ENCODE data around the gene INO80E.
"Not testable (repeated sequence)": the region's sequence is repeated elsewhere in the genome, so short reads cannot be mapped to it uniquely, and the experiment has no call there.

Gene INO80E, protein sequence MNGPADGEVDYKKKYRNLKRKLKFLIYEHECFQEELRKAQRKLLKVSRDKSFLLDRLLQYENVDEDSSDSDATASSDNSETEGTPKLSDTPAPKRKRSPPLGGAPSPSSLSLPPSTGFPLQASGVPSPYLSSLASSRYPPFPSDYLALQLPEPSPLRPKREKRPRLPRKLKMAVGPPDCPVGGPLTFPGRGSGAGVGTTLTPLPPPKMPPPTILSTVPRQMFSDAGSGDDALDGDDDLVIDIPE

DNA sequence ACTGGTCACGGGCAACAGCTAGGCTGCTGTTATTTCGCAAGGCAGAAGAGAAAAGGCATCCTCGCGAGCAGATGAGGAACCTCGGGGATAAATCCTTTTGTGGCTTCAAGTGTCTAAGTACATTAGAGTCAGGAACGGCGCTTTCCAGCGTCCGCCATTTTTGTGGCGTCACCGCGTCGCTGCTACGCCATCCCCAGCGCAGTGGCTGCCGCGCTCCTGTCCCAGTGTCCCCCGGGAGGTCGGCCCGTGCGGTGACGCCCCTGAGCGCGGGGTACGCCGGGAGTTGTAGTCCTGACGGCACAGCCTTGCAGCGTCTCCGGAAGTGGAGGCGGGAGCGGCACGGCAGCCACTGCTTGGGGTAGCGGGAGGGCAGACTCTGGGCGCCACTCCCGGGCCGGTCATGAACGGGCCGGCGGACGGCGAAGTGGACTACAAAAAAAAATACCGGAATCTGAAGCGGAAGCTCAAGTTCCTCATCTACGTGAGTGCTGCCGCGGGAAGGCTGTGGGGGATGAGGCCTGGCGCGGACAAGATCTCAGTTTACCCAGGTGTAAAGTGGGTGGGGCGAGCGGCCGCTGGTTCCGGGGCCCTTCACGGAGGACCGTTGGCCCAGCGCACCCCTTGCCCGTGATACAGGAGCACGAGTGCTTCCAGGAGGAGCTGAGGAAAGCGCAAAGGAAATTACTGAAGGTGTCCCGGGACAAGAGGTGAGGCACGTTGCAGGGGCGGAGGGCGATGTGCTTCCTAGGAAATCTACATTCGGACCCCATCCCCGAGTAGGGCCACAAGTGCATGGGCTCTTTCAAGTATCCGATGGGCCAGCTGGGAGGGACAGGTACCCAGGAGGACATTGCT, at the start of gene INO80E:
TSS of gene INO80E (plus strand) at position 331 of the 855 bp plus-strand sequence. CDS start at position 401, 70 bp downstream.
- peak; percentile 94 for FAIRE-seq

DNA sequence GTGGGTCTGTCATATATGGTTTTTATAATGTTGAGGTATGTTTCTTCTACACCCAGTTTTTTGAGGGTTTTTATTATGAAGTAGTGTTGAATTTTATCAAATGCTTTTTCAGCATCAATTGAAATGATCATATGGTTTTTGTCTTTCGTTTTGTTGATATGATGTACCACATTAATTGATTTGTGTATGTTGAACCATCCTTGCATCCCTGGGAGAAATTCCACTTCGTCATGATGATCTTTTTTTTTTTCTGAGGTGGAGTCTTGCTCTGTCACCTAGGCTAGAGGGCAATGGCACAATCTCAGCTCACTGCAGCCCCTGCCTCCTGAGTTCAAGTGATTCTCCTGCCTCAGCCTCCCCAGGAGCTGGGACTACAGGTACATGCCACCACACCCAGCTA, 48.1 kb upstream of the INO80E start:
- FAIRE-seq, result no peak

DNA sequence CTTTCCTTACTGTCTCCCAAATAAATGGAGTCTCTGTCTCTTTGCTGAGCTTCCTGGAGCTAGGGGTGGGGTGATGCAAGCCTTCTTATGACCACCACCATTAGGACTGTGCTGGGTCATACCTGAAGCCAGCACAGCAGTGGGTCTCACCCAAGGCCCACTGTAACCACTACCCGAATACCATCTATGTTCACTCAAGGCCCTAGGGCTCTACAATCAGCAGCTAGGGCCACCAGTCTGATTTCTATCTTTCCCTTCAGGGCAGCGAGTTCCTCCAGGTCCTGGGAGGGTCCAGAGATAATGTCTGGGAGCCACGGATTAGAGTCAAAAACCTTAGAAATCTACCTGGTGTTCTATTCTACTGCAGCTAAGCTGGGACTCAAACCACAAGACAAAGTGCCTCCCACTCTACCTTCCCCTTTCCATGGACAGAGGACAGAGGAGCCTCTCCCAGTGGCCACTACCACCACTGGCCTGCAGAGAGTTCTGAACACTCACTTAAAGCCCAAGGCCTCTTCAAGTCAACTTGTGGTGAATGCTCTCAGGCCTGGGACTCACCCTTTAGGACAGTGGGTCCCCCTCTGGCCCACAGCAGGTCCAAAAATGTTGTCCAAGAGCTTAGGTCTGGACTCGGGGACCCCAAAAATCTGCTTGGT, 45.1 kb upstream of the INO80E start:
- FAIRE-seq, result no peak

DNA sequence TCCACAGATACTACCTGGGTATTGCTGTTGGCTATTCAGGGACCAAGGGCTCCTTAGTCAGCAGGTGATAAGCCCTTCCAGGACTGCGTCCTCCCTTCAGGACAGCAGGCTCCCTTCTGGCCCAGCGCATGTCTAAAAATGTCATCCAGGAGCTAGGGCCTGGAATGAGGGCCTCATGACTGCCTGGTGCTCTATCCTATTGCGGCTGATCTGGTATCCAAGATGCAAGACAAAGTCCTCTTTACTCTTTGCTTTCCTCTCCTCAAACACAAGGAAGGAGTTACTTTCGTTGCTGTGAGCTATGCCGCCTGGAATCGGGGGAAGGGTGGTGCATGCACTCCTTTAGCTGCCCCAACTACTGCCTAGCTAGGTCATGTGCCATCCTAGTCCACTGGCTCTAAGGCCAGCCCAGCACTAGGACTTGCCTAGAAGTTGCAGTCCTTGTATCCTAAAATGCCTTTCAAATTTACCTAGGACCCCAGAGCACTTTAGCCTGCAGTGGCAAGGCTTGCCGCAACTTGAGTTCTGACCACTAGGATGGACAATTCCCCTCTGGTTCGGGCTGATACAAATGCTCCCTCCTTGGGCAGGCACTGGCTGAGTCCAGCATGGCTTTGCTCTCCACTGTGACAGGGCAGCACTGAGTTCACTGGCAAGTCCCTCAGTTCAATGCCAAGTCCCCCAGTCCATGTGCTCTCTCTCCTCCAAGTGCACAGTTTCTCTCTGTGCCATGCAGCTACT, 44.2 kb upstream of the INO80E start:
- no peak for FAIRE-seq

DNA sequence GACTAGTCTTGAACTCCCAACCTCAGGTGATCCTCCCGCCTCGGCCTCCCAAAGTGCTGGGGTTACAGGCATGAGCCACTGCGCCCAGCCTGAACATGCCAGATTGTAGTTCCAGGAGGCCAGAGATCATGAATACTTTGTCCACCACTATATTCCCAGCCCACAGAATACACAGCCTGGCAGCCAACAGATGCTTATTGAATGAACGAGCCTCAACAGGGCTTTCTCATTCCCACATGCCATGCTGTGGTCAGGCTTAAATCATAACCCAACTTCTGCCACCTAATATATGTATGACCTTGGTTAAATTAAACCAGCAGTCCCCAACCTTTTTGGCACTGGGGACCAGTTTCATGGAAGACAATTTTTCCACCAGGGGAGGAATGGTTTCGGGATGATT, 37.3 kb upstream of the INO80E start:
- no peak for FAIRE-seq

DNA sequence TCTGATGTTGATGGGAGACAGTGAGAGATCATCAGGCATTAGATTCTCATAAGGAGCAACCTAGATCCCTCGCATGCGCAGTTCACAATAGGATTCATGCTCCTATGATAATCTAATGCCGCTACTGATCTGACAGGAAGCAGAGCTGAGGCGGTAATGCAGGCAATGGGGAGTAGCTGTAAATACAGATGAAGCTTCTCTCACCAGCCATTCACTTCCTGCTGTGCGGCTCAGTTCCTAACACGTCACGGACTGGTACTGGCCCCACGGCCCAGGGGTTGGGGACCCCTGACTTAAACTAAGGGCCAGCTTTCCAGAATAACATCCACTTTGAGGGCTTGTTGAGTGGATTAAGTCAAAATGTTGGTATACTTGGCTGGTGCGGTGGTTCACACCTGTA, 36.7 kb upstream of the INO80E start:
- FAIRE-seq, result no peak

DNA sequence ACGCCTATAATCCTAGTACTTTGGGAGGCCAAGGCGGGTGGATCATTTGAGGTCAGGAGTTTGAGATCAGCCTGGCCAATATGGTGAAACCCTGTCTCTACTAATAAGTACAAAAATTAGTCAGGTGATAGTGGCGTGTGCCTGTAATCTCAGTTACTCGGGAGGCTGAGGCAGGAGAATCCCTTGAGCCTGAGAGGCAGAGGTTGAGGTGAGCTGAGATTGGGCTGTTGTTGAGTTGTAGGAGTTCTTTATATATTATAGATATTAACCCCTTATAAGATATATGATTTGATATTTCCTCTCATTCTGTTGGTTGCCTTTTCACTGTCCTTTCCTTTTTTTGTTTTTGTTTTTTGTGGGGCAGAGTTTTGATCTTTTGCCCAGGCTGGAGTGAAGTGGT, 36.2 kb upstream of the INO80E start:
- FAIRE-seq, result not testable (repeated sequence)

DNA sequence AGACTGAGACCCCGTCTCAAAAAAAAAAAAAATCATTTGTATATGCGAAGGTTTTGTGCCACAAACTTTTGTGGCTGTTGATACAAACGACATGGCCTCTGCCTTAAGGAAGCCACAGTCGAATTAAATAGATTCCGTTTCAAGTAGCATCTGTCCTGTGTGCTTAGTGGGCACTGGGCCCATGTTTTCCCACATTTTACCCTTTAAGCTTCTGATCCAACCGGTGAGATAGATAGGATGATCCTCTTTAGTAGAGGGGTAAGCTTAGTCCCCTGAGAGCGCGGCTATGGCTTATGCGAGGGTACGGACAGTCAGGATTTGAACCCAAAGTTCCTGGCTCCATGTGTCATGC, 34.9 kb upstream of the INO80E start:
- FAIRE-seq, result no peak

DNA sequence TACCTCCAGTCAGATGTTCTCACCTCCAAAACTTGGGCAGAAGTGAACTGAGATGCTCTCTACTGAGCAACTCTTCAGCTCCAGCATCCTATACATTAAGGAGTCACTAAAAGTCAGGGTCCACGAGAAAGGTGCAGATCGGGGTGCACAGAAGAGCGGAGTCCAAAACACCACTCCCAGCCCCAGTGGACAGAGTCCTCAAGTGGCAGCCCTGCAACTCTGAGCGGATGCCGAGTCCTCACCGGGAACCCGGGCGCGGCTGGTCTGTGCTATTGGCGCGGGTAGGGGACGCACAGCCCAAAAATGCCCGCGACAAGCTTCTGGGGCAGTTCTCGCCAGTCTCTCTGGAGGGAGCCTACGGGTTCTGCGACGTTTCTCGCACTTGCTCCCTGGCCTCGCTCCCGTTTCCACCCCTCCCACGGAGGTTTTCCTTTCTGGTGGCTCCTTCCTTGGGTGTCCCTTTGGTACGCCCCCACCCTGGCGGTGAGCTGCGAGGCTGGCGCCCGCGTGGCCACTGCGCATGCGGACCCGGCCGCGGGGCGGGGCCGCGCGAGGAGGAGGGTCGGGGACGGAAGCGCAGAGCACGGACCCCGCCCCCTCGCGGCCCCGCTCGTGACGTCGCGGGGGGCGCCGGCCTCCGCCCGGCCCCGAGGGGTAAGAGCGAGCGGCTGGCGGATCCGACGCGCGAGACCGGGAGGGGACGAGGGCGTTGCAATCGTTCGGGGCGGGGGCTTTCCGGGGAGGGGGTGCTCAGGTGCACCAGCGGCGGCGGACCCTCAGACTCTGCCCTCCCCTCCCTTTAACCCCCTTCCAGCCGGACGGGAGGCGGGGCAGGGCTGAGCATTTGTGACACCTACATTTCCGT, 34.3 kb upstream of the INO80E start, which contains the start of gene TMEM219:
TSS of gene TMEM219 (plus strand) at position 601 of the 865 bp plus-strand sequence. CDS start 1,065 bp downstream, outside the sequence.
- no peak for FAIRE-seq

DNA sequence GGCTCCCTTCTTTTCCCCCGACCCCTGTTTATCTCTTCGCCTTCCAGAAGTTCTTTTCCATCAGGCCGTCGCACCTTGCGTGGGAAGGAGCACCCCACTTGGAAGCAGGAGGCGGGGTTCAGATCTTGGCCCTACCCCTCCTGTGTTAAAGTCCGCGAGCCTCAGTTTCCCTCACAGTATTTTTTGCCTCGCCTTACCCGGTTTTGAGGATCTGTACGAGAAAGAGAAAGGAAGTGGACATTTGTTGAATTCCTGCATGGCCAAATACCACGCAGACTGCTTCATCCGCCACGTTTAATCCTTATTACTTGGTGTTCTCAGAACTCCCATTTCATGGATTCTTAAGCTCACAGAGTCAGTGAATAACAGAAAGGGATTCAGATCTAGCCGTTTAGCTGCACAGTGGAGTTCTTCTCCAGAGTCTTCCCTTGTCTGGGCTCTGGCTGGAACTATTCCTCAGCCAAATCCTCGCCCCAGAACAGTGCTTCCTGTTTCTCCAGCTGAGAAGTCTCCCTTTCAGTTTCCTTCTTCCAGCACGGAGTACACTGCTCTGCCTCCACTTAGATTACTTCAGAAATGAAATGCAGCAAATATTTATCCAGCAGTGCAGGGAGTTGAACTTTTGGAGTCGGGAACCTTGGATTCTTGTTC, 33.6 kb upstream of the INO80E start:
- no peak for FAIRE-seq

DNA sequence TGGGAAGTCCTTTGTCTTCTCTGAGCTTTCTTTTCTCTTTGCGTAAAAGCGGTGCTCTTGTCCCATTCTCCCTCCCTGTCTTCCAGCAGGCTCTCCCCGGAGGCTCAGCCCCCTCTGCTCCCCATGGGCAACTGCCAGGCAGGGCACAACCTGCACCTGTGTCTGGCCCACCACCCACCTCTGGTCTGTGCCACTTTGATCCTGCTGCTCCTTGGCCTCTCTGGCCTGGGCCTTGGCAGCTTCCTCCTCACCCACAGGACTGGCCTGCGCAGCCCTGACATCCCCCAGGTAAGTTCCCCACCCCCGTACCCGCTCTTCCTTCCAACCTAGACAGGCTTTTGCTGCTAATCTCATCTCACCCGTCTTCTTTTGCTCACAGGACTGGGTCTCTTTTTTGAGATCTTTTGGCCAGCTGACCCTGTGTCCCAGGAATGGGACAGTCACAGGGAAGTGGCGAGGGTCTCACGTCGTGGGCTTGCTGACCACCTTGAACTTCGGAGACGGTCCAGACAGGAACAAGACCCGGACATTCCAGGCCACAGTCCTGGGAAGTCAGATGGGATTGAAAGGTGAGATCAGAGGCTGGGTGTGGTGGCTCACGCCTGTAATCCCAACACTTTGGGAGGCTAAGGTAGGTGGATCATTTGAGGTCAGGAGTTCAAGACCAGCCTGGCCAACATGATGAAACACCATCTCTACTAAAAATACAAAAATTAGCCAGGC, 32.9 kb upstream of the INO80E start:
- FAIRE-seq, result no peak

DNA sequence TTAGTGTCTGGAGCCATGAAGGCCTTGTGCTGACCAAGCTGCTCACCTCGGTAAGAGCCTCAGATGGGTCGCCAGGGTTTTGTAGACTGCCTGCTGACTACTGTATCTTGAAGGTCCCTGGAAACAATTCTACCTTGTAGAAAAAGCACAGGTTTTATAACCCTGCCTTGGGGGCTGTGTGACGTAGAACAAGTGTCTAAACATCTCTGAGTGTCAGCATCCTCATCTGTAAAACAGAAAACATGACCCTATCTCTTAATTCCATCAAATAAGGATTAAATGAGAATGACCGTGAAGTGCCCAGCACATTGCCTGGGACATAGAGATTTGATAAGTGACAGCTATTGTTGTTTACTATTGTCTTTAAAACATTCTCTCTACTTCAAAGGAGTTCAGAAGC, 27.8 kb upstream of the INO80E start:
- FAIRE-seq, result no peak

DNA sequence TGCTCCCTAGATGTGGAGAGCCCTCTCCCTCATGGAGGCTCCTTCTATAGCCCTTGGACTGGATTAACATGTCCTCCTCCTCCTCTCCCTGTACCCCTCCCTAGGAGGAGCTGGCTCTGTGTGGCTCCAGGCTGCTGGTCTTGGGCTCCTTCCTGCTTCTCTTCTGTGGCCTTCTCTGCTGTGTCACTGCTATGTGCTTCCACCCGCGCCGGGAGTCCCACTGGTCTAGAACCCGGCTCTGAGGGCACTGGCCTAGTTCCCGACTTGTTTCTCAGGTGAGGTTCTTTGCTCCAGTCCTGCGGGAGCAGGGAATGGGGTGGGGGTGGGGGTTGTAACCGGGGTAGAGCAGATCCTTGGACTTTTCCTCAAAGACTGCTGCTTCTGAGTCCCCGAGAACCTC, 24.7 kb upstream of the INO80E start:
- FAIRE-seq, result no peak

DNA sequence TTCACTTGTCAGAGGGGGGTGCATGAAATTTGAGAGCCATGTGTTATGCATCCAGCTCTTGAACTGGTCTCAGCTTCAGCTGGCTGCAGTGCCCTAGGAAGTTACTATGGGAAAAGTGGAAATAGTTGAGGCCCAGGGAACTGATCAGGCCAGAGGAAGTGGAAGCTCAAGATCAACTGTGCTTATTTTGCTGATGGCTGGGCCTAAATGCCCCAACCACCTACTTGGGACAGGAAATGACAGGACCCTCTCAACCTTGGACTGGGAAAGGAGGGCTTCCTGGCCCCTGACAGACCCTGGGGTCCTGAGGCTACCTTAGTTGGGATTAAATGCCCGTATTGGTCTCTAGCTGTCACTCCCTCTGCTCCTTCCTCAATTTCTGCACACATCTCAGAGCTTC, 23.5 kb upstream of the INO80E start:
- FAIRE-seq, result no peak

DNA sequence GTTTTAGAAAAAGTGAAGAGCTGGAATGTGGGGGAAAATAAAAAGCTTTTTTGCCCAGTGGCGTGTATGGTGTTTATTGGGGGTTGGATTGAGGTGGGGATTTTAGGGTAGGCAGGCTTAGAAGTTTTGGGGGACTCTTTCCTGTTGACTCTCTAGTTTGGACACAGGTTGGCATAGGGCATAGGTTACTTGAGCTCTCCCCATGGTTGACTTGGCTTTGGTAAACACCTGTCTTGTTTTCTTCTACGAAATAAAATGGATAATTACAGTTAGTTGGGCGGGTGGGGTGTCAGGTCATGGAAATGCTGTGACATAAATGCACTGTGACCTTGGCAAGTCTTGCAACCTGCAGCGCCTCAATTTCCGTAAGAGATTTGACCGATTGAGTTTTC, 23.1 kb upstream of the INO80E start:
- FAIRE-seq, result no peak

DNA sequence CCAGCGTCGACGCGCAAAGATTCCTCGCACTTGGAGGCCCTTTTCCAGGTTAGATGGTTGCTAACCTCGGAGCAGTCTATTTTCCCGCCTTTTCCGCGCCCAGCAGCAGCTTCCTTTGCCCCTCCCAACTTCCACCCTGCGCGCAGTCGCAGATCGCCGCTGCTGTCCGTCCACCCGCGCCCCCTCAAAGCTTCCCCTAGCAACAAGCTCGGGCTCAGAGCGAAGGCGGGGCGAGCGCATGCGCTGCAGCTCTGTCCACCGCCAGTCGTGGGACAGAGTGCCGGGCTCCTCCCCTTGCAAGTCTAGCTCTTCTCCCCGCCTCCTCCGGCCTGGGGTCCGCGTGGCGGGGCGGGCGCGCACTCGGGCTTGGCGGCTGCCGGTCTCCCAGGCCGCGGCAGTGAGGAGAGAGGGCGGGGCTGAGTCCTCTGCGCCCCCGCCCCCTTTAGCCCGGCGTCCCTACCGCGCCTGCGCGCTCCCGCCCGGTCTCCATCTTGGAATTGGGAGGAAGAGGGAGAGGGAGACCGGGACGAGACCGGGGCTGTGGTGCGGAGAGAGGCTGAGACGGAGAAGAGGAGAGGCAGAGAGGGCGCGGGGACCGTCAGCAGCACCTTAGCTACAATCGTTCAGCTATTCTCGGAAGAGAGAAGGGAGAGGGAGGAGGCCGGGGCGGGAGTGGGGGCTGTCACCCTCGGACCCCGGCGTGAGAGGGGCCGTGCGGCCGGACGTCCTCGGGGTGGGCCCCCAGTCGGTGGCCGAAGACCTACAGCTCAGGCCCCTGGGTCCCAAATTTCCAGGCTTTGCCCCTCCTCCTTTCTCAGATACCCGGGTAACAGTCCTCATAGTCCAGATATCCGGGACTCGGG, 22.4 kb upstream of the INO80E start, which contains the start of gene TAOK2:
TSS of gene TAOK2 (plus strand) at position 485 of the 863 bp plus-strand sequence. CDS start 3,905 bp downstream, outside the sequence.
- peak; percentile 87 for FAIRE-seq

DNA sequence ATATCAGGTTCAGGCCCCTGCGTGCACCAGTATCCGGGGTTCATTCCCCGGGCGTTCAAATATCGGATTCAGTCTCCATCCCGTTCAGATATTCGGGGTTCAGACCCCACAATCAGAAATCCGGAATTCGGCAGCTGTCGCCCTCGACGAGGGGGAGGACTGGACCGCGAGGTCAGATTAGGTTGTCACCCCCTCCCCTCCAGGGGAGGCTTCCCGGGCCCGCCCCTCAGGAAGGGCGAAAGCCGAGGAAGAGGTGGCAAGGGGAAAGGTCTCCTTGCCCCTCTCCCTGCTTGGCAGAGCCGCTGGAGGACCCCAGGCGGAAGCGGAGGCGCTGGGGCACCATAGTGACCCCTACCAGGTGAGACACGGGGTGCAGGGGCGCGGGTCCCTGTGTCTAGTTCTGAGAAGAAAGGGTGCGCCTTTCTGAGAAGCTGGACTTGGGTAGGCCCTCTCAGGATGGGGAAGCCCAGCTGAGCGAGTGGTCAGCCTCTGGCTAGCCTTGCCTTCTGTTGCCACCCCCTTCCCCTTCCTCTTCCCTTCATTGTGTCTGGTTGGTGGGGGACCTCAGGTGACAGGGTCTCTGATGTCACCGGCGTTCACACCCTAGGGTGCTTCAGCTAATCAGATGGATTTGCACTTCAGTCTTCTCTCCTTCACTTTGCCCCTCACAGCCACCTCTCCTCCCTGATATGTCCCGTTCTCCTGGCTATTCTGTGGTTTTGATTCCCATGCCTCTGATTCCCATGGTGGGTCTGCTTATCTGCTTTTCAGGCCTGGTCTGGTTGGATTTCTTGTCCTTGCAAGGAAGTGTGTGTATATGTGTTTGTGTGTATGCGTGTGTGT, 21.5 kb upstream of the INO80E start:
- FAIRE-seq, result no peak

DNA sequence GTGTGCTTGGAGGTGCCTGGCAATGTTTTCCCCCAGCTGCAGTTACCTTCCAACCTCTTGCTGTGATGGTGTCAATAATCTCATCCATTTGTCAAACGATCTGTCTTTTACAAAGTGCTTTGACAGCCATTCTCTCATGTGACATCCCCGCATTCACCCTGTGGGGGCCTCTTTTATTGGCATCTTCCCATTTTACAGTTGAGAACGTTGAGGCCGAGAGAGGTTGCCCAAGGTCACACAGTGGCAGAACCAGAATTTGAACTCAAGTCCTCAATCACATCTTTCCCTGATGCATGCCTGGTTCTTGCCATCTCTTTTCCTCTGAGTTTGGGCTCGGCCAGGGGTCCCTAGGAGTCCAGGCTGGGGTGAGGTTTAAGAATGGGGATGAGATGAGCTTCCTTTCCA, 20.9 kb upstream of the INO80E start:
- no peak for FAIRE-seq

Data from G401.6 (cell line).